PC-3 (cell line): ENCODE results near the gene NUDT5. TPM values are rescaled to one million over a fixed set of nuclear protein-coding genes. Genes with fewer than 3 reads are reported as not detected.

ENCODE experiments used
- ATAC-seq: fragments of 200-7000 bp; cut with Tn5 transposase; 2 replicates; pipeline ENCODE4 v1.9.1; 2020; ENCODE audit warnings: mild to moderate bottlenecking, moderate library complexity
- BruUV-seq: library from RNA; stranded (reverse); fragments of 400-500 nt; replicated peaks from 2 replicates; lab custom pipeline; 2021; lab: Mats Ljungman, UMichigan
- CTCF ChIA-PET: fragments of 300-600 bp; sonication (Branson Sonifier 250); formaldehyde crosslinking; loops from one replicate; lab custom pipeline; 2022; ENCODE audit warnings: antibody characterized with exemption; lab: Charles Lee
- POLR2A ChIA-PET: fragments of 300-600 bp; sonication (Branson Sonifier 250); formaldehyde crosslinking; loops from one replicate; lab custom pipeline; 2022; ENCODE audit warnings: antibody characterized with exemption; ENCODE audit not compliant: unreplicated experiment; lab: Charles Lee
- DNase-seq: peaks from one replicate; pipeline ENCODE4 v3.0.0-alpha.2; 2015
- H2AFZ ChIP-seq: fragments of 300-600 bp; sonication (generic); 2 replicates; pipeline ENCODE4 v1.6.0; 2016; ENCODE audit warnings: antibody characterized with exemption, low read length
- H3F3A ChIP-seq: fragments of 300-600 bp; sonication (generic); one replicate; pipeline ENCODE4 v1.6.0; 2017; ENCODE audit warnings: antibody characterized with exemption, low read length, control low read depth, mild to moderate bottlenecking; ENCODE audit not compliant: unreplicated experiment
- H3K27ac ChIP-seq: fragments of 300-600 bp; sonication (generic); 2 replicates; pipeline ENCODE4 v1.5.1; 2016; ENCODE audit warnings: mild to moderate bottlenecking, low read length
- H3K27me3 ChIP-seq: fragments of 300-600 bp; sonication (generic); 2 replicates; pipeline ENCODE4 v1.6.1; 2016; ENCODE audit warnings: low read length, mixed read lengths
- H3K36me3 ChIP-seq: fragments of 300-600 bp; sonication (generic); 2 replicates; pipeline ENCODE4 v1.6.1; 2016; ENCODE audit warnings: low read depth, mixed run types, low read length, mixed read lengths
- H3K4me1 ChIP-seq: fragments of 300-600 bp; sonication (generic); 2 replicates; pipeline ENCODE4 v1.5.1; 2016; ENCODE audit warnings: low read length; ENCODE audit not compliant: insufficient read depth
- H3K4me2 ChIP-seq: fragments of 300-600 bp; sonication (generic); 2 replicates; pipeline ENCODE4 v1.6.0; 2016; ENCODE audit warnings: low read length
- H3K4me3 ChIP-seq: fragments of 300-600 bp; sonication (generic); 2 replicates; pipeline ENCODE4 v1.5.1; 2016; ENCODE audit warnings: mild to moderate bottlenecking, low read length, mixed read lengths
- H3K79me2 ChIP-seq: fragments of 300-600 bp; sonication (generic); 2 replicates; pipeline ENCODE4 v1.6.1; 2017; ENCODE audit warnings: low read length, mixed read lengths
- H3K9ac ChIP-seq: fragments of 300-600 bp; sonication (generic); 2 replicates; pipeline ENCODE4 v1.6.0; 2016; ENCODE audit warnings: mild to moderate bottlenecking, low read length
- H3K9me2 ChIP-seq: fragments of 300-600 bp; sonication (generic); replicated peaks from 2 replicates; pipeline ENCODE4 v1.6.1; 2016; ENCODE audit warnings: mixed run types, low read length, mixed read lengths
- H3K9me3 ChIP-seq: fragments of 300-600 bp; sonication (generic); 2 replicates; pipeline ENCODE4 v1.6.1; 2016; ENCODE audit warnings: low read length, mixed read lengths
- H4K20me1 ChIP-seq: fragments of 300-600 bp; sonication (generic); 2 replicates; pipeline ENCODE4 v1.6.1; 2016; ENCODE audit warnings: low read length, mixed read lengths
- CTCF ChIP-seq: fragments of 300-600 bp; sonication (generic); conservative IDR thresholded peaks from 2 replicates; pipeline ENCODE4 v1.5.1; 2017; ENCODE audit warnings: antibody characterized with exemption, low read depth, mild to moderate bottlenecking, low read length
- EZH2 ChIP-seq: fragments of 300-600 bp; sonication (generic); IDR thresholded peaks from one replicate; pipeline ENCODE4 v1.6.1; 2017; ENCODE audit warnings: antibody characterized with exemption, mild to moderate bottlenecking, low read length; ENCODE audit not compliant: unreplicated experiment
- EZH2phosphoT487 ChIP-seq: fragments of 300-600 bp; sonication (generic); IDR thresholded peaks from 2 replicates; pipeline ENCODE4 v1.6.1; 2018; ENCODE audit warnings: mild to moderate bottlenecking, antibody characterized with exemption, low read length, borderline replicate concordance
- intact Hi-C: fragments of 100-400 bp; cut with micrococcal nuclease; formaldehyde crosslinking; loops from 2 replicates; pipeline ENCODE4 v1.9.0; 2023
- total RNA-seq: library from RNA; depleted of rRNA; stranded (reverse); fragments of >200 nt; gene quantifications from 2 replicates; pipeline ENCODE4 v1.2.3, GENCODE V29; 2014

NUDT5 gene
- total RNA-seq, 1 experiment from 2014 or later: 39.3 TPM

- Histone ChIP-seq H3K36me3 (peaks cover 27% of the 10 kb centered on the region), H3K79me2 (peaks cover 3% of the 10 kb centered on the region; the same call in 1 of the 2 replicates), H4K20me1 (no peaks in the 10 kb centered on the region), H3K9me2 (no peaks in the 10 kb centered on the region), H3K4me3 (no peak overlapping the region), H3K4me1 (no peaks in the 10 kb centered on the region), H3K27me3 (no peaks in the 10 kb centered on the region), H3K27ac (no peak overlapping the region), H3K4me2 (no peak overlapping the region), H3K9me3 (no peaks in the 10 kb centered on the region), H2AFZ (no peak overlapping the region), H3K9ac (no peak overlapping the region), H3F3A (no peaks in the 10 kb centered on the region)
- no TSS peak for BruUV-seq
- intact Hi-C loops: no loop called here
- DNase-seq: no peak
- ChIA-PET POLR2A (no interaction called here), CTCF (no interaction called here)
- no peak for ATAC-seq
- TF ChIP-seq EZH2: no peak
- TF ChIP-seq EZH2phosphoT487: no peak
- TF ChIP-seq CTCF: no peak
These were observed 17.9 kb upstream of the NUDT5 start for GRCh38 chr10:12213621-12214020.

- CTCF ChIA-PET: no interaction called here
These were observed 16.8 kb upstream of the NUDT5 start for GRCh38 chr10:12212454-12212853.

More at GRCh38 chr10:12212454-12212853, 16.8 kb upstream of the NUDT5 start:
- no peaks in the 10 kb centered on the region for H3K9me3 ChIP-seq
- no peak overlapping the region for H2AFZ ChIP-seq
- H3K4me3 ChIP-seq: no peak overlapping the region
- no peaks in the 10 kb centered on the region for H3K4me1 ChIP-seq
- H3K9me2 ChIP-seq: no peaks in the 10 kb centered on the region
- no peak for DNase-seq
- no peaks in the 10 kb centered on the region for H3F3A ChIP-seq
- no peak overlapping the region for H3K9ac ChIP-seq
- H3K4me2 ChIP-seq: no peak overlapping the region
- ATAC-seq: no peak
- TF ChIP-seq EZH2: no peak
- TF ChIP-seq CTCF: no peak
- TF ChIP-seq EZH2phosphoT487: no peak
- H3K79me2 ChIP-seq: peaks cover 3% of the 10 kb centered on the region; the same call in 1 of the 2 replicates
- no peaks in the 10 kb centered on the region for H4K20me1 ChIP-seq
- peaks cover 27% of the 10 kb centered on the region for H3K36me3 ChIP-seq
- H3K27ac ChIP-seq: no peak overlapping the region
- intact Hi-C loops: no loop called here
- no TSS peak for BruUV-seq
- POLR2A ChIA-PET: no interaction called here
- no peaks in the 10 kb centered on the region for H3K27me3 ChIP-seq
